NCI-H2107 (cell line): Measurements from ENCODE around the gene ADAT3.
"Not testable (repeated sequence)": the region's sequence is repeated elsewhere in the genome, so short reads cannot be mapped to it uniquely, and the experiment has no call there.

ENCODE experiments used
- DNase-seq: peaks from one replicate; lab custom pipeline; 2025; lab: John Stamatoyannopoulos, UW

Gene ADAT3

GRCh38 chr19:1866693-1867348, 38.4 kb upstream of the ADAT3 start:
- DNase-seq: no peak

- DNase-seq: no peak
Observed at GRCh38 chr19:1867349-1867724, 37.9 kb upstream of the ADAT3 start.

- DNase-seq: no peak
Observed at GRCh38 chr19:1868971-1869370, 36.2 kb upstream of the ADAT3 start.

- DNase-seq: no peak
Observed at GRCh38 chr19:1871140-1871597, 34.0 kb upstream of the ADAT3 start.

GRCh38 chr19:1871630-1872029, 33.6 kb upstream of the ADAT3 start:
- DNase-seq: no peak

- no peak for DNase-seq
Observed at GRCh38 chr19:1872807-1873523, 32.2 kb upstream of the ADAT3 start.

GRCh38 chr19:1873524-1874473, 31.4 kb upstream of the ADAT3 start:
- DNase-seq: no peak

GRCh38 chr19:1874554-1875185, 30.5 kb upstream of the ADAT3 start:
- no peak for DNase-seq

GRCh38 chr19:1875265-1875645, 29.9 kb upstream of the ADAT3 start:
- DNase-seq: not testable (repeated sequence)

GRCh38 chr19:1875646-1876495, 29.3 kb upstream of the ADAT3 start:
- DNase-seq: peak; percentile 84

GRCh38 chr19:1876496-1877279, 28.5 kb upstream of the ADAT3 start:
- not testable (repeated sequence) for DNase-seq

- not testable (repeated sequence) for DNase-seq
Observed at GRCh38 chr19:1877280-1877660, 27.9 kb upstream of the ADAT3 start.

GRCh38 chr19:1878583-1878982, 26.6 kb upstream of the ADAT3 start:
- DNase-seq: not testable (repeated sequence)

- DNase-seq: not testable (repeated sequence)
Observed at GRCh38 chr19:1879982-1880381, 25.2 kb upstream of the ADAT3 start.

- no peak for DNase-seq
Observed at GRCh38 chr19:1880611-1881392, 24.4 kb upstream of the ADAT3 start.

GRCh38 chr19:1881393-1882088, 23.7 kb upstream of the ADAT3 start:
- DNase-seq: not testable (repeated sequence)

- DNase-seq: no peak
Observed at GRCh38 chr19:1882089-1882785, 23.0 kb upstream of the ADAT3 start.
